ENCODE measurements around the gene ARHGEF16. TPM values are rescaled to one million over a fixed set of nuclear protein-coding genes. Genes with fewer than 3 reads are reported as not detected.

ARHGEF16 gene
- total and polyA plus RNA-seq, 5 donors, result 0.28 to 2.5 (median 1.6) TPM

DNA sequence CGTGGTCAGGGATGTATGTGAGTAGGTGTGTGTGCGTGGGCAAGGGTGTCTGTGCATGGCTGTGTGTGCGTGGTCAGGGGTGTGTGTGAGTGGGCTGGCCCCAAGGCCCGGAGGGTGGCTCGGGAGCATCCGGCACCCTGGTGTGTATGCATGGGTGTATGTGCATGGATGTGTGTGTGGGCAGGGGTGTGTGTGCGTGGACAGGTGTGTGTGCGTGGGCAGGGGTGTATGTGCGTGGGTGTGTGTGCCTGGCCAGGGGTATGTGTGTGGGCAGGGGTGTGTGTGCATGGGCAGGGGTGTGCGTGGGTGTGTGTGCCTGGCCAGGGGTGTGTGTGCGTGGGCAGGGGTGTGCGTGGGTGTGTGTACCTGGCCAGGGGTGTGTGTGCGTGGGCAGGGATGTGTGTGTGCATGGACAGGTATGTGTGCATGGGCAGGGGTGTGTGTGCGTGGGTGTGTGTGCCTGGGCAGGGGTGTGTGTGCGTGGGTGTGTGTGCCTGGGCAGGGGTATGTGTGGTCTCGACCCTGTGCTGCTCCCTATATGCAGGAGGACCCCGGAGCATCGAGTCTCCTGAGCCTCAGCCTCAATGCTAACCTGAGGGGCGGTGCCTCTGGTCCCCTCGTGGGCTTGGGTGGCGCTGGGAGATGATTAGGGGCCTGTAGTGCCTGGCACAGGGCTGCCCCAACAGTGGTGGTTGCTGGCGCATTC lies 16.3 kb downstream of the ARHGEF16 start:
- intact Hi-C loops (cut with DNase I), result no loop called here
- ATAC-seq (no peak), DNase-seq (peak in 2 of 3 donors; percentile 6 to 45)
- Histone ChIP-seq H3K27ac (ENCODE audit: low read length) (no peak overlapping the region), H3K4me1 (ENCODE audit: control insufficient read depth, insufficient read depth, low read length) (no peaks in the 10 kb centered on the region), H3K9me3 (ENCODE audit: control insufficient read depth, low read length) (no peaks in the 10 kb centered on the region), H3K27me3 (ENCODE audit: control insufficient read depth, insufficient read depth) (no peaks in the 10 kb centered on the region), H3K4me3 (ENCODE audit: low read length) (no peak overlapping the region)
- 86% methylated on average over 22 of the region's 22 CpGs for WGBS

GRCh38 chr1:3471356-3472087 lies 17.1 kb downstream of the ARHGEF16 start:
- peak; percentile 52 to 53 for ATAC-seq
- Histone ChIP-seq H3K9me3 (ENCODE audit: control insufficient read depth, low read length) (no peaks in the 10 kb centered on the region), H3K4me1 (ENCODE audit: control insufficient read depth, insufficient read depth, low read length) (no peaks in the 10 kb centered on the region), H3K27me3 (ENCODE audit: control insufficient read depth, insufficient read depth) (no peaks in the 10 kb centered on the region), H3K27ac (ENCODE audit: low read length) (no peak overlapping the region), H3K4me3 (ENCODE audit: low read length) (no peak overlapping the region)
- intact Hi-C loops (cut with DNase I), result no loop called here
- WGBS, result 29% methylated on average over 25 of the region's 25 CpGs
- peak; percentile 47 to 80 (median 69) for DNase-seq

- ATAC-seq (no peak), DNase-seq (peak in 1 of 3 donors; percentile 37)
- no peak overlapping the region for H3K27ac ChIP-seq (ENCODE audit: low read length)
- no peak overlapping the region for H3K4me3 ChIP-seq (ENCODE audit: low read length)
- 75% methylated on average over 25 of the region's 25 CpGs for whole genome bisulfite sequencing
- H3K4me1 ChIP-seq (ENCODE audit: control insufficient read depth, insufficient read depth, low read length), result no peaks in the 10 kb centered on the region
- H3K27me3 ChIP-seq (ENCODE audit: control insufficient read depth, insufficient read depth), result no peaks in the 10 kb centered on the region
- no peaks in the 10 kb centered on the region for H3K9me3 ChIP-seq (ENCODE audit: control insufficient read depth, low read length)
- intact Hi-C loops (cut with DNase I), result no loop called here
These were observed 17.8 kb downstream of the ARHGEF16 start for GRCh38 chr1:3472088-3472850.

DNA sequence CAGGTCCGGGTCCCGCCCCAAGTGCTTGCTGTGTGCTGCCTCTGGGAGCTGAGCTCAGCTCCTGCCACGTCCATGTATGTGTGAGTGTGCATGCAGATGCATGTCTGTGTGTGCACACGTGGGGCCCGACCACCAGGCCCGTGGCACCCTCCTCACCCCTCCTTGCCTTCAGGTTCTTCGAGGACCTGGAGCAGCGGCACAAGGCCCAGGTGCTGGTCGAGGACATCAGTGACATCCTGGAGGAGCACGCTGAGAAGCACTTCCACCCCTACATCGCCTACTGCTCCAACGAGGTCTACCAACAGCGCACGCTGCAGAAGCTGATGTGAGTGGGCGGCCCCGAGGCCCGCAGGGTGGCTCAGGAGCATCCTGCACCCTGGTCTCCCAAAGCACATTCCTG lies 18.4 kb downstream of the ARHGEF16 start:
- DNase-seq, result peak in 2 of 3 donors; percentile 24 to 33
- intact Hi-C loops (cut with DNase I), result no loop called here
- no peaks in the 10 kb centered on the region for H3K27me3 ChIP-seq (ENCODE audit: control insufficient read depth, insufficient read depth)

GRCh38 chr1:3473381-3473844 lies 18.9 kb downstream of the ARHGEF16 start:
- Histone ChIP-seq H3K4me1 (ENCODE audit: control insufficient read depth, insufficient read depth, low read length) (no peaks in the 10 kb centered on the region), H3K9me3 (ENCODE audit: control insufficient read depth, low read length) (no peaks in the 10 kb centered on the region), H3K4me3 (ENCODE audit: low read length) (no peak overlapping the region), H3K27ac (ENCODE audit: low read length) (no peak overlapping the region), H3K27me3 (ENCODE audit: control insufficient read depth, insufficient read depth) (no peaks in the 10 kb centered on the region)
- no peak for ATAC-seq
- 78% methylated on average over 20 of the region's 20 CpGs for WGBS
- peak in 2 of 3 donors; percentile 30 to 51 for DNase-seq
- intact Hi-C loops (cut with DNase I), result no loop called here

More for the DNA sequence above, 18.4 kb downstream of the ARHGEF16 start:
- H3K27ac ChIP-seq (ENCODE audit: low read length), result no peak overlapping the region
- 92% methylated on average over 17 of the region's 17 CpGs for WGBS
- ATAC-seq, result no peak
- no peaks in the 10 kb centered on the region for H3K9me3 ChIP-seq (ENCODE audit: control insufficient read depth, low read length)
- no peak overlapping the region for H3K4me3 ChIP-seq (ENCODE audit: low read length)
- H3K4me1 ChIP-seq (ENCODE audit: control insufficient read depth, insufficient read depth, low read length), result no peaks in the 10 kb centered on the region

DNA sequence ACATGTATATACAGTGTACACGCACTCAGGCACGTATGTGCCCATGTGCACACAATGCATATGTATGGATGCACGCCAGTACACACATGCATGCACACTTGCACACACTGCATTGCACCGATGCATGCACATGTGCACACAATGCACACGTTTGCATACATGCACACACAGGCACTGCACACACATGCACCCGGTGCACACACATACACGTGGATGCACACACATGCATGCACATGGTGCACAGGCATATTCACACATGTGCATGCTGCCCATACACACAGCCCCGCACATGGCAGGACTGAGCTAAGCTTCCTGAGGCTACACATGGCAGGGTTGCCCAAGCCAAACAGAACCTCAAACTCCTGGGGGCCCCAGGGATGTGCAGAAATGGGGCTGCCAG lies 19.6 kb downstream of the ARHGEF16 start:
- no peak for ATAC-seq
- no peaks in the 10 kb centered on the region for H3K9me3 ChIP-seq (ENCODE audit: control insufficient read depth, low read length)
- no peaks in the 10 kb centered on the region for H3K4me1 ChIP-seq (ENCODE audit: control insufficient read depth, insufficient read depth, low read length)
- no peak overlapping the region for H3K4me3 ChIP-seq (ENCODE audit: low read length)
- 95% methylated on average over 8 of the region's 8 CpGs for WGBS
- DNase-seq, result peak in 2 of 3 donors; percentile 33 to 35
- no peak overlapping the region for H3K27ac ChIP-seq (ENCODE audit: low read length)
- intact Hi-C loops (cut with DNase I), result no loop called here
- no peaks in the 10 kb centered on the region for H3K27me3 ChIP-seq (ENCODE audit: control insufficient read depth, insufficient read depth)

GRCh38 chr1:3474421-3474820 lies 20.0 kb downstream of the ARHGEF16 start:
- Histone ChIP-seq H3K27ac (ENCODE audit: low read length) (no peak overlapping the region), H3K9me3 (ENCODE audit: control insufficient read depth, low read length) (no peaks in the 10 kb centered on the region), H3K4me1 (ENCODE audit: control insufficient read depth, insufficient read depth, low read length) (no peaks in the 10 kb centered on the region), H3K27me3 (ENCODE audit: control insufficient read depth, insufficient read depth) (no peaks in the 10 kb centered on the region), H3K4me3 (ENCODE audit: low read length) (no peak overlapping the region)
- DNase-seq (peak in 2 of 3 donors; percentile 41 to 52), ATAC-seq (no peak)
- intact Hi-C loops (cut with DNase I), result no loop called here
- WGBS, result 71% methylated on average over 10 of the region's 10 CpGs

- Histone ChIP-seq H3K4me1 (ENCODE audit: control insufficient read depth, insufficient read depth, low read length) (no peaks in the 10 kb centered on the region), H3K27ac (ENCODE audit: low read length) (no peak overlapping the region), H3K4me3 (ENCODE audit: low read length) (no peak overlapping the region), H3K27me3 (ENCODE audit: control insufficient read depth, insufficient read depth) (no peaks in the 10 kb centered on the region), H3K9me3 (ENCODE audit: control insufficient read depth, low read length) (no peaks in the 10 kb centered on the region)
- 91% methylated on average over 14 of the region's 14 CpGs for WGBS
- no peak for ATAC-seq
- no peak for DNase-seq
- intact Hi-C loops (cut with DNase I), result no loop called here
These were observed 21.5 kb downstream of the ARHGEF16 start for GRCh38 chr1:3475839-3476573.

DNA sequence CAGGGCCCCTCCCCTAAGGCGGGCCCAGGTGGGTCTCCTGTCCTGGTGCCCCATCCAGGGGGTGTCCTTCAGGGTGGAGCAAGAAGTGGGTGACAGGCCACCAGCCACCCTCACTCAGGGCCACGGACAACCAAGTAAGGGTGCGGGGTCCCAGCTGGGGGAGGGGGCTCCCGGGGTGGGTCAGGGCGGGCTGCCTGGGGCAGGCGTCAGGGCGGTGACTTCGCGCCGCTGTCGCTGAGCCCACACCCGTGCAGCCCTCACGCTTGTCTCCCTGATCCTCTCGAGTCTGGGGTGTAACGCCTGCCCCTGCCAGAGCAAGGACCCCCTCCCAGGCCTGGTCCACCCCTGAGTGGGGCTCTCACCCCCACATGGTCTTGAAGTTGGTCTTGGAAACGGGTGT lies 22.2 kb downstream of the ARHGEF16 start:
- intact Hi-C loops (cut with DNase I), result no loop called here
- DNase-seq (no peak), ATAC-seq (no peak)
- Histone ChIP-seq H3K4me3 (ENCODE audit: low read length) (no peak overlapping the region), H3K27ac (ENCODE audit: low read length) (no peak overlapping the region), H3K4me1 (ENCODE audit: control insufficient read depth, insufficient read depth, low read length) (no peaks in the 10 kb centered on the region), H3K9me3 (ENCODE audit: control insufficient read depth, low read length) (no peaks in the 10 kb centered on the region), H3K27me3 (ENCODE audit: control insufficient read depth, insufficient read depth) (no peaks in the 10 kb centered on the region)
- 89% methylated on average over 16 of the region's 16 CpGs for whole genome bisulfite sequencing

GRCh38 chr1:3477241-3477995 lies 23.0 kb downstream of the ARHGEF16 start:
- 65% methylated on average over 28 of the region's 28 CpGs for WGBS

More at GRCh38 chr1:3477241-3477995, 23.0 kb downstream of the ARHGEF16 start:
- ATAC-seq (no peak), DNase-seq (no peak)
- no peak overlapping the region for H3K27ac ChIP-seq (ENCODE audit: low read length)
- H3K4me3 ChIP-seq (ENCODE audit: low read length), result no peak overlapping the region
- intact Hi-C loops (cut with DNase I), result no loop called here
- no peaks in the 10 kb centered on the region for H3K9me3 ChIP-seq (ENCODE audit: control insufficient read depth, low read length)
- H3K4me1 ChIP-seq (ENCODE audit: control insufficient read depth, insufficient read depth, low read length), result no peaks in the 10 kb centered on the region
- H3K27me3 ChIP-seq (ENCODE audit: control insufficient read depth, insufficient read depth), result no peaks in the 10 kb centered on the region

Measured in right cardiac atrium (tissue), 5 donors.